GM23338 (cell line): ENCODE measurements around the gene PDE5A. TPM values are rescaled to one million over a fixed set of nuclear protein-coding genes. Genes with fewer than 3 reads are reported as not detected.

Experiments used
- ATAC-seq: fragments of 200-7000 bp; cut with Tn5 transposase; 3 replicates; pipeline ENCODE4 v1.9.1; 2020
- DNase-seq: peaks from one replicate; pipeline ENCODE4 v3.0.0-alpha.2; 2015; ENCODE audit warnings: low spot score
- H2AFZ ChIP-seq: fragments of 200-600 bp; sonication (generic); 2 replicates; pipeline ENCODE4 v1.8.0; 2016; ENCODE audit warnings: antibody characterized with exemption, mild to moderate bottlenecking, moderate library complexity
- H3F3A ChIP-seq: fragments of 200-600 bp; sonication (generic); replicated peaks from 2 replicates; pipeline ENCODE4 v1.8.0; 2017; ENCODE audit warnings: antibody characterized with exemption, mixed run types, low read depth
- H3K27ac ChIP-seq: fragments of 200-600 bp; sonication (generic); 2 replicates; pipeline ENCODE4 v1.6.1; 2016; ENCODE audit warnings: low read depth
- H3K27me3 ChIP-seq: fragments of 200-600 bp; sonication (generic); 2 replicates; pipeline ENCODE4 v1.8.0; 2016; ENCODE audit warnings: mild to moderate bottlenecking, mixed run types, moderate library complexity; ENCODE audit not compliant: insufficient read depth
- H3K36me3 ChIP-seq: fragments of 200-600 bp; sonication (generic); 2 replicates; pipeline ENCODE4 v1.8.0; 2016; ENCODE audit warnings: mild to moderate bottlenecking; ENCODE audit not compliant: insufficient read depth
- H3K4me1 ChIP-seq: fragments of 200-600 bp; sonication (generic); 2 replicates; pipeline ENCODE4 v1.8.0; 2016; ENCODE audit warnings: mild to moderate bottlenecking, moderate library complexity; ENCODE audit not compliant: insufficient read depth
- H3K4me2 ChIP-seq: fragments of 200-600 bp; sonication (generic); 2 replicates; pipeline ENCODE4 v1.7.1; 2017; ENCODE audit warnings: mixed run types
- H3K4me3 ChIP-seq: fragments of 200-600 bp; sonication (generic); 2 replicates; pipeline ENCODE4 v1.6.1; 2016; ENCODE audit warnings: mixed run types
- H3K79me2 ChIP-seq: fragments of 200-600 bp; sonication (generic); replicated peaks from 2 replicates; pipeline ENCODE4 v1.8.0; 2017; ENCODE audit warnings: mild to moderate bottlenecking; ENCODE audit not compliant: insufficient read depth
- H3K9me2 ChIP-seq: fragments of 200-600 bp; sonication (generic); 2 replicates; pipeline ENCODE4 v1.8.0; 2017; ENCODE audit not compliant: insufficient read depth
- H4K20me1 ChIP-seq: fragments of 200-600 bp; sonication (generic); replicated peaks from 2 replicates; pipeline ENCODE4 v1.8.0; 2017; ENCODE audit warnings: mild to moderate bottlenecking; ENCODE audit not compliant: insufficient read depth
- H3K27ac Mint-ChIP-seq: 2 replicates; pipeline ENCODE4 v1.8.0; 2020; ENCODE audit warnings: inconsistent platforms, mild to moderate bottlenecking, moderate library complexity, mixed read lengths
- H3K27me3 Mint-ChIP-seq: 3 replicates; pipeline ENCODE4 v1.8.0; 2022; ENCODE audit warnings: low read depth, mild to moderate bottlenecking, moderate library complexity, mixed read lengths, inconsistent platforms; ENCODE audit not compliant: insufficient read depth, poor library complexity
- H3K36me3 Mint-ChIP-seq: 3 replicates; pipeline ENCODE4 v1.8.0; 2021; ENCODE audit warnings: low read depth, mild to moderate bottlenecking, inconsistent platforms, moderate library complexity, mixed read lengths
- H3K4me1 Mint-ChIP-seq: 3 replicates; pipeline ENCODE4 v1.8.0; 2020; ENCODE audit warnings: mild to moderate bottlenecking, inconsistent platforms, mixed read lengths
- H3K4me3 Mint-ChIP-seq: 3 replicates; pipeline ENCODE4 v1.8.0; 2021; ENCODE audit warnings: moderate library complexity, mild to moderate bottlenecking, inconsistent platforms, mixed read lengths
- H3K9me3 Mint-ChIP-seq: 3 replicates; pipeline ENCODE4 v1.8.0; 2020; ENCODE audit warnings: moderate library complexity, mild to moderate bottlenecking, inconsistent platforms, mixed read lengths
- CTCF ChIP-seq, 2 experiments: fragments of 200-600 bp in 1 of 2; sonication (generic) in 1 of 2; conservative IDR thresholded peaks; 2 replicates each; pipeline versions ENCODE4 v1.5.1 to v1.6.1; 2016 to 2017; ENCODE audit warnings: antibody characterized with exemption in 2 of 2, low read depth in 2 of 2, mild to moderate bottlenecking in 2 of 2, moderate library complexity in 1 of 2
- ETS1 ChIP-seq: IDR thresholded peaks from 2 replicates; pipeline ENCODE4 v1.6.1; 2016; ENCODE audit warnings: antibody characterized with exemption
- EZH2phosphoT487 ChIP-seq: fragments of 200-600 bp; sonication (generic); IDR thresholded peaks from one replicate; pipeline ENCODE4 v1.8.1; 2018; ENCODE audit warnings: antibody characterized with exemption; ENCODE audit not compliant: unreplicated experiment
- POLR2AphosphoS5 ChIP-seq: IDR thresholded peaks from 2 replicates; pipeline ENCODE4 v1.6.1; 2016; ENCODE audit warnings: antibody characterized with exemption, low read depth
- STAT1 ChIP-seq: IDR thresholded peaks from one replicate; pipeline ENCODE4 v1.6.1; 2016; ENCODE audit warnings: antibody characterized with exemption; ENCODE audit not compliant: unreplicated experiment
- ZNF331 ChIP-seq: fragments of 250-450 bp; sonication (Bioruptor Pico); IDR thresholded peaks from 2 replicates; pipeline ENCODE4 v1.5.0; 2020; ENCODE audit warnings: low read depth, mild to moderate bottlenecking, moderate library complexity
- ZNF462 ChIP-seq: fragments of 250-450 bp; sonication (Bioruptor Pico); IDR thresholded peaks from 2 replicates; pipeline ENCODE4 v1.5.0; 2020; ENCODE audit warnings: mild to moderate bottlenecking, moderate library complexity
- polyA plus RNA-seq: library from polyadenylated mRNA; unstranded; fragments of >200 nt; fragmentation: Nextera tagmentation; extraction: Ambion mirVana; gene quantifications from 2 replicates; pipeline ENCODE4 v1.2.1, GENCODE V29; 2016
- total RNA-seq: library from RNA; depleted of rRNA; stranded (reverse); fragments of >200 nt; shearing (Covaris generic); gene quantifications from 2 replicates; pipeline ENCODE4 v1.2.3, GENCODE V29; 2014

Gene PDE5A
- total and polyA plus RNA-seq, 2 experiments from 2014 or later, result 15.0 to 22.6 TPM

GRCh38 chr4:119672938-119673337 lies 44.3 kb upstream of the PDE5A start:
- TF ChIP-seq STAT1, result no peak
- no peak for TF ChIP-seq CTCF (conservative IDR thresholded peaks at IDR 0.05; ENCODE audit: low read depth in 2 of 2)
- TF ChIP-seq ETS1, result no peak
- TF ChIP-seq EZH2phosphoT487, result no peak
- no peak for TF ChIP-seq ZNF331 (CRISPR knock-in tag)
- no peak for TF ChIP-seq ZNF462
- TF ChIP-seq POLR2AphosphoS5, result no peak
- no peaks in the 10 kb centered on the region for H3K9me3 Mint-ChIP-seq

More at GRCh38 chr4:119672938-119673337, 44.3 kb upstream of the PDE5A start:
- Histone ChIP-seq H3K4me2 (no peak overlapping the region), H3K4me3 (no peak overlapping the region), H3K27me3 (no peaks in the 10 kb centered on the region), H3K4me1 (peaks cover 17% of the 10 kb centered on the region), H3K9me2 (no peaks in the 10 kb centered on the region), H3F3A (no peaks in the 10 kb centered on the region), H2AFZ (no peak overlapping the region), H3K79me2 (no peaks in the 10 kb centered on the region), H3K27ac (no peak overlapping the region), H4K20me1 (no peaks in the 10 kb centered on the region), H3K36me3 (no peaks in the 10 kb centered on the region)
- Mint-ChIP-seq H3K27me3 (no peaks in the 10 kb centered on the region), H3K4me3 (no peak overlapping the region), H3K27ac (peak overlapping the region; percentile 93), H3K36me3 (no peaks in the 10 kb centered on the region), H3K4me1 (peaks cover 26% of the 10 kb centered on the region; the same call in 2 of the 3 replicates)
- DNase-seq (peak; percentile 39), ATAC-seq (peak; percentile 89)
